Mesodermal cell (in vitro differentiated cells): ENCODE measurements around the gene SLC39A8. TPM values are rescaled to one million over a fixed set of nuclear protein-coding genes. Genes with fewer than 3 reads are reported as not detected.
"Not testable (repeated sequence)": the region's sequence is repeated elsewhere in the genome, so short reads cannot be mapped to it uniquely, and the experiment has no call there.

ENCODE experiments used
- H3K27ac ChIP-seq: 2 replicates; pipeline ENCODE4 v1.7.0; 2013; ENCODE audit warnings: mild to moderate bottlenecking, low read depth, low read length, moderate library complexity; ENCODE audit not compliant: severe bottlenecking
- H3K36me3 ChIP-seq: 2 replicates; pipeline ENCODE4 v1.7.1; 2013; ENCODE audit warnings: mild to moderate bottlenecking, low read length, moderate library complexity; ENCODE audit not compliant: control insufficient read depth, insufficient read depth
- H3K4me1 ChIP-seq: one replicate; pipeline ENCODE4 v1.7.1; 2013; ENCODE audit warnings: mild to moderate bottlenecking, low read length; ENCODE audit not compliant: insufficient read depth, control insufficient read depth, poor library complexity, severe bottlenecking
- H3K4me3 ChIP-seq: 2 replicates; pipeline ENCODE4 v1.7.0; 2013; ENCODE audit warnings: low read length, control low read depth, mild to moderate bottlenecking; ENCODE audit not compliant: insufficient read depth, poor library complexity, severe bottlenecking; ENCODE audit errors: extremely low read depth
- H3K9me3 ChIP-seq: 2 replicates; pipeline ENCODE4 v1.7.1; 2013; ENCODE audit warnings: mild to moderate bottlenecking, low read length, moderate library complexity; ENCODE audit not compliant: control insufficient read depth
- WGBS, 2 experiments: methylation state at CpG; one replicate each; pipeline ENCODE4 v1.1.5; 2013; ENCODE audit warnings: missing lambda C conversion rate in 2 of 2; ENCODE audit not compliant: insufficient coverage in 2 of 2; 5-methylcytosine and 5-hydroxymethylcytosine counted together
- polyA plus RNA-seq, 2 experiments: library from polyadenylated mRNA; stranded (reverse); fragments of 50-300 nt; gene quantifications; one replicate each; pipeline ENCODE4 v1.2.3, GENCODE V29; 2013

Gene SLC39A8
- polyA plus RNA-seq (2013, experiment 1 of 2), result 17.0 TPM
- 14.7 TPM for polyA plus RNA-seq (2013, experiment 2 of 2)

DNA sequence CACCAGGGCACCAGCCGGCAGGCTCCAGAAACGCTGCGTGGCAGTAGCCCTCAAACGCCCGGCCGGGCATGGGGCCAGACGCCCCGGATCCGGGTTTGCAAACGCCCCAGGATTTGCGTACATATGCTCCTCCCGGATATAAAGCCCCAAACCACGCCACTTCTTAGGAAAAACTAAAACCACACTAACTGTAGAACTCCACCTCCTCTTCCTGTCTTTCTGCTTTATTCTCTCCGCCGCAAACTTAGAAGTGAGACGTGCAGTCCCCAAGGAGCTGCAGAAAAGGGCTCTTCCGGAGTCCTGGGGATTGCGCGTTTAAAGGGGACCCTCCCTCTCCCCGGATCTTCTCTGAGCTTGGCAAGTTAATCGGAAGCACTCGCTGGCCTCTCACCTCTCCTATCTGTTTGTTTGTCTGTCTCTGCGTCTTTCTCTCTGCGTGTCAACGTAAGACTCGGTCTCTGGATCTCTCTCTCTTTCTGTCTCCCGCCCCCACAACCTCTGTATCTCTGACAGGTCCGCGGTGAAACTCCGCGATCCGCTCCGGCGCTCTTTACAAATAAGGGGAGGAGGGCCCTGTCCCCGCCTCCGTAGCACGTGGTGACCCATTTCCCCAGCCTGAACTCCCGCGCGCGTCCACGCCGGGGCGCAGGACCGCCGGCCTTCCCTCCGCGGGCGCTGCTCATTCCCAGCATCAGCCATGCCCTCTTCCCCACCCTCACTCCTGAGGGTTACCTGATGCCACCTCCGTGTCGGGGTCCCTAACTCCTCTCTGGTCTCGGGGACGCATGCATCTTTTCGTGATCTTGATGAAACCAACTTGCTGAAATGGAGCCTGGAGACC lies at the start of gene SLC39A8:
Gene SLC39A8, minus strand, starts transcription at position 529 of the 841 bp plus-strand sequence. CDS start 820 bp downstream, outside the sequence.
- Histone ChIP-seq H3K9me3 (no peaks in the 10 kb centered on the region), H3K27ac (peak within 1 kb of the TSS; percentile 57), H3K4me3 (peak within 1 kb of the TSS; percentile 51), H3K36me3 (no peaks in the 10 kb centered on the region), H3K4me1 (peaks cover 9% of the 10 kb centered on the region)
- WGBS, 2 experiments, result 0 to 1% methylated on average over 42 to 54 of the region's 54 CpGs

DNA sequence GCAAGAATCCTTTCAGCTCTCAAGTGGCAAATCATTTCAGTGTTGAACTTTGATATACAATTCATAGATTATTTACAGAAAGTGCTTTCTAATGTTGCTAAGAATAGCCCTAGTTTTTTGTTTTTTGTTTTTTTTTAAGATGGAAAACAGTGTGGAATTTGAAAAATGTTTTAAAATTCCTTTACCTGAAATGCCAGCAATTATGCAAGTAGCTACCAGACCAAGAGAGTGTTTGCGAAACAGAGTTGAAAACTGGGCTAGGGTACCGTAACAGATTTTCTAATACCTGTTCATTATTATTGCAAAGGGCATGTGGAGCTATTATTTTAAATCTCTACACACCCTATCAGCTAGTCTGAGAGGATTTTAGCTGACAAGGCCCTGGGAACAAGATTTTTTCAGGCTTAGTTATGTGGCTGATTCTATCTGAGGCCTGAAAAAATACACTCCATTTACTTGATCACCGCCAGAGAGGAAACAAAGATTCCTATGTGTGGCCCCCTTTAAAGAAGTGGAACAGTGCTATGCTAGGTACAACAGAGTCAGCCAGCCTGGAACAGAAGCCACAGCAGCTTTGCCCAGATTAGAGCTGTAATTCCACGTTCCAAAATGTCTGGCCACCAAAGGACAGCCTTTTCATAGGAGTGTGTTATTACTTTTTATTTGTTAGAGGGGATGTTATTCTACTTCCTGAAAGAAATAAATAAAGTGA lies 46.9 kb upstream of the SLC39A8 start:
- H3K4me3 ChIP-seq, result no peak overlapping the region
- 71 to 86% methylated on average over 1 of the region's 4 CpGs for WGBS, 2 experiments
- no peaks in the 10 kb centered on the region for H3K4me1 ChIP-seq
- H3K27ac ChIP-seq, result no peak overlapping the region
- H3K36me3 ChIP-seq, result no peaks in the 10 kb centered on the region
- no peaks in the 10 kb centered on the region for H3K9me3 ChIP-seq

DNA sequence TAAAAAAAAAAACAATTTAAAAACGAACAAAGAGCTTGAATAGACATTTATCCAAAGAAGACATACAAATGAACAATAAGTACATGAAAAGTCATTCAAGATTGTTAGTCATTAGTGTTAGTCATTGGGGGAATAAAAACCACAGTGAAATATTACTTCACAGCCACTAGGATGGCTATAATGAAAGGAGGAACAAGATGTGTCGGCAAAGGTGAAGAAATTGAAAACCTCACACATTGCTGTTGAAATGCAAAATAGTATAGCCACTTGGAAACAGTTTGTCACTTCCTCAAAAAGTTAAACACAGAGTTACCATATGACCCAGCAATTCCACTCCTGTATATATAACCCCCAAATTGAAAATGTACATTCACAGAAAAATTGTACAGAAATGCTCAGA lies 45.2 kb upstream of the SLC39A8 start:
- WGBS, 2 experiments, result 80% methylated on average over 1 of the region's 2 CpGs; no CpG with 5 or more reads in 1 of the 2 experiments

DNA sequence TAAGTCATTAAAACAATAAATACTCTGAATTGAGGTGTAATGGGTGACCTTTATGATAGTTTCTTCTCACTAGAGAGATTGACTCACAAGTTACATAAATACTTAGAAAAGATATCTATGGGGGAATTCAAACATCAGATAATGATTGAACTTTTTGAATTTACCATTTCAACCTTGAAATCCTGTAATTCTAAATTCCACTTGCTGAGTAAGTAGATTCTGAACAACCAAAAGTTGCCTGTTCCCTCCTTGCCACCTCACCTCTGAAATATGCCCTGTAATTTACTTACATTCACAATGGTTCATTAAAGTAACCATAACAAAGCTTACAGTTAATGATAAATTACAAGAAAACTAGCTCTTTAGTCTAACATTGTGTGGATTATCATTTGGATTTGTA lies 43.3 kb upstream of the SLC39A8 start:
- no peak overlapping the region for H3K4me3 ChIP-seq
- H3K9me3 ChIP-seq, result no peaks in the 10 kb centered on the region

More for the DNA sequence above, 45.2 kb upstream of the SLC39A8 start:
- no peak overlapping the region for H3K4me3 ChIP-seq
- H3K36me3 ChIP-seq, result no peaks in the 10 kb centered on the region
- no peaks in the 10 kb centered on the region for H3K4me1 ChIP-seq
- H3K27ac ChIP-seq, result no peak overlapping the region
- no peaks in the 10 kb centered on the region for H3K9me3 ChIP-seq

DNA sequence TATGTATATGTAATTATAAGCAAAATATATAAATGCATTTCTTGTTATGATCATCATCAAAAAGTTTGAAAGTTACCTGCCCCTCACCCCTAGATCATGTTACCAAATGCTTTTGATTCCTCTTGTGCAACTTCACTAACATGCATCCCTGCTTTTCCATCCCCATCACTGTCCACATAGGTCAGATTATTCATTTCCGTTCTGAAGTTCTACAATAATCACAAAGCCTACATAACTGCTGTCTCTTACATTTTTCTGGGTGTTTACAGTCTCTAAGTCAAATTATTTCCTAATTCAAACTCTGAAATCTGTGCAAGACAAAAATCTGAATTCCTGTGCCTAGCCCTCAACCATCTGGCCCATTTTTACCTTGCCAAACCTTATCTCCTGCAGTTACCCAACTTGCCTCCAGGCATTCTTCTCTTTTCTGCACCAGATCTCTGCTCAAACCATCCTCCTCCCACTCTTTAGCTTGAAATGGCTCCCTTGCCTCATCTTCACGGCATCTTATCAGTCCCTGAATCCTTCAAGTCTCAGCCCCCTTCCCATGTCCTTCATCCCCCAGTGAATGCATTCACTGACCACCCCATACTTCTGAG lies 42.4 kb upstream of the SLC39A8 start:
- H3K36me3 ChIP-seq, result no peaks in the 10 kb centered on the region
- WGBS, 2 experiments, result 10 to 25% methylated on average over 2 of the region's 2 CpGs
- H3K4me3 ChIP-seq, result no peak overlapping the region
- no peak overlapping the region for H3K27ac ChIP-seq
- H3K9me3 ChIP-seq, result no peaks in the 10 kb centered on the region
- no peaks in the 10 kb centered on the region for H3K4me1 ChIP-seq

More for the DNA sequence above, 43.3 kb upstream of the SLC39A8 start:
- no peaks in the 10 kb centered on the region for H3K36me3 ChIP-seq
- H3K27ac ChIP-seq, result no peak overlapping the region
- H3K4me1 ChIP-seq, result no peaks in the 10 kb centered on the region

DNA sequence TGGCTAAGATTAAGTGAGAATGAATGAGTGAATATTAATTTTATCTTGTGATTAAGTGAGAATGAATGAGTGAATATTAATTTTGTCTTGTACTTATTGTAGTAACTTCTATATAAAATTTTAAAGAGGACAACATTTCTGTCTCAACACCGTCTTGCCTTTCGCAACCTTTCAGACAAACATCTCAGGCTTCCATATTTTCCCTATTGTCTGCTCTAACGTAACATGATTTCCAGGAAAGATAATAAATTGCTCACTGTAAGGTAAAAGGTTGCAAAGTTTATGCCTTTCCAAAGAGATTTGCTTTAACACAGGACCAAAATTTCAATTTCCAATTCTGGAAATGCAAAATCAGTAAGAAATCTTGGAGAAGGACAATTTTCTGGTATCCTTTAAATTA lies 41.7 kb upstream of the SLC39A8 start:
- no CpG with 5 or more reads among the region's 3 CpGs for WGBS, 2 experiments
- Histone ChIP-seq H3K27ac (no peak overlapping the region), H3K4me1 (no peaks in the 10 kb centered on the region), H3K9me3 (no peaks in the 10 kb centered on the region), H3K36me3 (no peaks in the 10 kb centered on the region), H3K4me3 (no peak overlapping the region)

DNA sequence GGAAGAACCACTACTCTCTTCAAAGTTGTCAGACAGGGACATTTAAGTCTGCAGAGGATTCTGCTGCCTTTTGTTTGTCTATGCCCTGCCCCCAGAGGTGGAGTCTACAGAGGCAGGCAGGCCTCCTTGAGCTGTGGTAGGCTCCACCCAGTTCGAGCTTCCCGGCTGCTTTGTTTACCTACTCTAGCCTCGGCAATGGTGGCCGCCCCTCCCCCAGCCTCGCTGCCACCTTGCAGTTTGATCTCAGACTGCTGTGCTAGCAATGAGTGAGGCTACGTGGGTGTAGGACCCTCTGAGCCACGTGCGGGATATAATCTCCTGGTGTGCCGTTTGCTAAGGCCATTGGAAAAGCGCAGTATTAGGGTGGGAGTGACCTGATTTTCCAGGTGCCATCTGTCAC lies 35.0 kb upstream of the SLC39A8 start:
- 75 to 87% methylated on average over 4 to 9 of the region's 10 CpGs for WGBS, 2 experiments
- not testable (repeated sequence) for H3K27ac ChIP-seq, H3K4me1 ChIP-seq, H3K9me3 ChIP-seq, H3K36me3 ChIP-seq, H3K4me3 ChIP-seq

DNA sequence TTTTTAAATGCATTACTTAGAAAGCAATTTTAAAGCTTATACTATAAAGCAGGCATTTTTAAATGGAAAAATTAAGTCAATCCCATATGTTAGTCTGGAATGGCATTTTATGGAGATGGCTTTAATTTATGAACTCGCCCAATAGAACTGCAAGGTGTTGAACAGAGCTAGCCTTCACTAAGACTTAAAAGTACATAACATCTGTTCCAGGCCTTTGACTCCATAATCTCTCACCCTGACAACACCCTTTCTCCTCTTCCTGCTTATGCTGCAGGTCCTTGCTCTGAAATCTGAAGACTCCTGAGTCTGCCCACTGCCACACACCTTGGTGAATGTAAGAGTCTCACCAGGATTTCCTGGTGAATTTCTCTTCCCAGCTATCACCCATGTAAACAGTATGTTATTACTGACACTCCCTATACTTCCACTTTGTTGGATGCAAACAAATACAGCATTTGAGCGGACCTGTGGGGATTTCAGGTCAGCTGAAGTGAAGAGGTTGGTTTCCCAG lies 17.7 kb upstream of the SLC39A8 start:
- WGBS, 2 experiments, result 92 to 100% methylated on average over 1 to 2 of the region's 2 CpGs
- Histone ChIP-seq H3K4me3 (no peak overlapping the region), H3K9me3 (no peaks in the 10 kb centered on the region), H3K27ac (no peak overlapping the region), H3K4me1 (no peaks in the 10 kb centered on the region), H3K36me3 (no peaks in the 10 kb centered on the region)

DNA sequence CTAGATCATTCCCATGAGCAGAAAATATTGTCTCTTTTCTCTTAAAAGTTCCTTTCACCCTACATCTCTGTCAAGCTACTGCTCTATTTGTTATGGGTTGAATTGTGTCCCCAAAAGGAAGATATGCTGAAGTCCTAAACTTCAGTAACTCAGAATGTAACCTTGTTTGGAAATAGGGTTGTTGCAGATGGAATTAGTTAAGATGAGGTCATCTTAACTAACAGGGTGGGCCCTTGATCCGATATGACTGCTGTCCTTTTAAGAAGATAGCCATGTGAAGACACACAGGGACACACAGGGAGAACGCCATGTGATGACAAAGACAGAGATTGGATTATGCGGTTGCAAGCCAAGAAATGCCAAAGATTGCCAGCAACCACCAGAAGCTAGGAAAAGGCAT lies 12.8 kb upstream of the SLC39A8 start:
- Histone ChIP-seq H3K9me3 (no peaks in the 10 kb centered on the region), H3K4me1 (no peaks in the 10 kb centered on the region), H3K27ac (no peak overlapping the region), H3K4me3 (no peak overlapping the region), H3K36me3 (no peaks in the 10 kb centered on the region)
- WGBS, 2 experiments, result 91 to 92% methylated on average over 3 of the region's 3 CpGs

DNA sequence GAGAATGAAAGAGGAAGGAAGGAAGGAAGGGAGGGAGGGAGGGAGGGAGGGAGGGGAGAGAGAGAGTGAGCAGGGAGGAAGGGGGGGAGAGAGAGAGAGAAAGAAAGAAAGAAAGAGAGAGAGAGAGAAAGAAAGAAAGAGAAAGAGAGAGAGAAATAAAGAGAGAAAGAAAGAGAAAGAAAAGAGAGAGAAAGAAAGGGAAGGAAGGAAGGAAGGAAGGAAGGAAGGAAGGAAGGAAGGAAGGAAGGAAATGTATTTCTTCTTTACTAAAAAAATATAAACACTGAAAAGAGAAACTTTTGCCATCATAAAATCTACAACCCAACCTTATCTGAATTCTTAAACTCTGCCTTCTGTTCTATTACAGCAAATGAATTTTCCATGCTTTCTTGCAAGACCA lies 12.4 kb upstream of the SLC39A8 start:
- not testable (repeated sequence) for H3K4me1 ChIP-seq, H3K9me3 ChIP-seq, H3K4me3 ChIP-seq, H3K27ac ChIP-seq, H3K36me3 ChIP-seq
